AG10803 (cell line): ENCODE measurements around the gene MCF2L2.
"Not testable (repeated sequence)": the region's sequence is repeated elsewhere in the genome, so short reads cannot be mapped to it uniquely, and the experiment has no call there.

Source experiments
- DNase-seq: peaks from one replicate; pipeline ENCODE4 v3.0.0; 2010; ENCODE audit warnings: low read depth
- H3K4me3 ChIP-seq: 2 replicates; pipeline ENCODE4 v1.5.1; 2011; ENCODE audit warnings: mild to moderate bottlenecking, low read length, control low read depth
- CTCF ChIP-seq: conservative IDR thresholded peaks from 2 replicates; pipeline ENCODE4 v1.5.1; 2011; ENCODE audit warnings: mild to moderate bottlenecking, low read length, control low read depth, inconsistent platforms

Gene MCF2L2

GRCh38 chr3:183375787-183376186 is 52.6 kb downstream of the MCF2L2 start:
- no peak overlapping the region for H3K4me3 ChIP-seq
- DNase-seq, result no peak
- TF ChIP-seq CTCF, result no peak

GRCh38 chr3:183375337-183375736 is 53.1 kb downstream of the MCF2L2 start:
- no peak overlapping the region for H3K4me3 ChIP-seq
- DNase-seq, result no peak
- no peak for TF ChIP-seq CTCF

- DNase-seq, result no peak
- H3K4me3 ChIP-seq, result no peak overlapping the region
- TF ChIP-seq CTCF, result no peak
Measured at GRCh38 chr3:183372911-183373310, 55.5 kb downstream of the MCF2L2 start.

GRCh38 chr3:183371600-183371968 is 56.8 kb downstream of the MCF2L2 start:
- not testable (repeated sequence) for DNase-seq, H3K4me3 ChIP-seq

- TF ChIP-seq CTCF, result no peak
- no peak overlapping the region for H3K4me3 ChIP-seq
- peak; percentile 53 for DNase-seq
Measured at GRCh38 chr3:183370391-183370790, 58.0 kb downstream of the MCF2L2 start.

- TF ChIP-seq CTCF, result no peak
- no peak for DNase-seq
- no peak overlapping the region for H3K4me3 ChIP-seq
Measured at GRCh38 chr3:183369627-183370026, 58.8 kb downstream of the MCF2L2 start.

- DNase-seq, result no peak
- H3K4me3 ChIP-seq, result no peak overlapping the region
- no peak for TF ChIP-seq CTCF
Measured at GRCh38 chr3:183369117-183369516, 59.3 kb downstream of the MCF2L2 start.

- DNase-seq, result no peak
- TF ChIP-seq CTCF, result no peak
Measured at GRCh38 chr3:183360971-183361624, 67.3 kb downstream of the MCF2L2 start.

More at GRCh38 chr3:183360971-183361624, 67.3 kb downstream of the MCF2L2 start:
- H3K4me3 ChIP-seq, result no peak overlapping the region
